ENCODE measurements around the gene DEDD. TPM values are rescaled to one million over a fixed set of nuclear protein-coding genes. Genes with fewer than 3 reads are reported as not detected.

Gene DEDD
- total and polyA plus RNA-seq, 2 donors (not counting 1 experiment from before 2014, with no cell fraction given), result 35.9 to 40.8 TPM

DNA sequence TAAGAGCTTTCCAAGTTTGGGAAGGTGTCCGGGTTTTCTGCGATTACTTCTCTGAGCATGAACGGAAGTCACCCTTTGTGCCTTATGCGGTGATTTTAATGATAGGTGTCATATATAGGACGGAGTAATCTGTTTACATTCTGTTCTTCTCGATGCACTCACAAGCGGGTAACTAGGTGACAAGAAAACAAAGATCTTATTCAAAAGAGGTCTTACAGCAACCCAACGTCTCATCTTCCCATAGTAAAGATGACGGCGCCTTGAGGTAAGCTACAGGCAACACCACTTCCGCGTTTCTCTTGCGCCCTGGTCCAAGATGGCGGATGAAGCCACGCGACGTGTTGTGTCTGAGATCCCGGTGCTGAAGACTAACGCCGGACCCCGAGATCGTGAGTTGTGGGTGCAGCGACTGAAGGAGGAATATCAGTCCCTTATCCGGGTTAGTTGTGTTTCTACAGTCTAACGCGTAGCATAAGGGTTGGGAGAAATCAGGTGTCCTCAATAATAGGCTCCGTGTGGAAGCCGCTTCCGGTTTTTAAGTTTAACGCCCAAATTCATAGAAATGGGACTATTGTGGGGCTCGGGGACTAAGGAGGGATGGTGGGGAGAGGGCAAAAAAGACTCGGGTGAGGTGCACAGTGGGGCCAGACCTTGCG lies 21.3 kb upstream of the DEDD start, which contains the start of gene UFC1:
UFC1 (plus strand) TSS at position 297 of the 656 bp plus-strand sequence; CDS start at position 317, 20 bp downstream.
- no peaks in the 10 kb centered on the region for H3K27me3 ChIP-seq (replicated peaks in 1 of 4; ENCODE audit: control extremely low read depth in 1 of 4, control insufficient read depth in 3 of 4, insufficient read depth in 4 of 4, low read length in 3 of 4)
- TF ChIP-seq, protein P1, sequence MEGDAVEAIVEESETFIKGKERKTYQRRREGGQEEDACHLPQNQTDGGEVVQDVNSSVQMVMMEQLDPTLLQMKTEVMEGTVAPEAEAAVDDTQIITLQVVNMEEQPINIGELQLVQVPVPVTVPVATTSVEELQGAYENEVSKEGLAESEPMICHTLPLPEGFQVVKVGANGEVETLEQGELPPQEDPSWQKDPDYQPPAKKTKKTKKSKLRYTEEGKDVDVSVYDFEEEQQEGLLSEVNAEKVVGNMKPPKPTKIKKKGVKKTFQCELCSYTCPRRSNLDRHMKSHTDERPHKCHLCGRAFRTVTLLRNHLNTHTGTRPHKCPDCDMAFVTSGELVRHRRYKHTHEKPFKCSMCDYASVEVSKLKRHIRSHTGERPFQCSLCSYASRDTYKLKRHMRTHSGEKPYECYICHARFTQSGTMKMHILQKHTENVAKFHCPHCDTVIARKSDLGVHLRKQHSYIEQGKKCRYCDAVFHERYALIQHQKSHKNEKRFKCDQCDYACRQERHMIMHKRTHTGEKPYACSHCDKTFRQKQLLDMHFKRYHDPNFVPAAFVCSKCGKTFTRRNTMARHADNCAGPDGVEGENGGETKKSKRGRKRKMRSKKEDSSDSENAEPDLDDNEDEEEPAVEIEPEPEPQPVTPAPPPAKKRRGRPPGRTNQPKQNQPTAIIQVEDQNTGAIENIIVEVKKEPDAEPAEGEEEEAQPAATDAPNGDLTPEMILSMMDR (IDR thresholded peaks at IDR 0.05), result no peak
- no peak for TF ChIP-seq EZH2 (IDR thresholded peaks at IDR 0.05; ENCODE audit: borderline replicate concordance, insufficient read depth, low read depth, low read length, poor library complexity, severe bottlenecking)
- under 1% methylated on average over 26 of the region's 33 CpGs for WGBS (ENCODE audit: insufficient coverage)
- ChIA-PET POLR2A (interaction anchor here (0.5 to 2.6 kb wide), 7 partner anchors 12 to 85 kb away, joined by 3 to 12 read pairs (median 5); partner anchors contain the start of genes ARHGAP30, DEDD and PPOX), CTCF (interaction anchor here (1.0 to 2.6 kb wide), 5 partner anchors 12 to 724 kb away, joined by 3 to 7 read pairs (median 5); no protein-coding TSS in a partner anchor)
- Mint-ChIP-seq H3K9me3 (ENCODE audit: insufficient read depth) (no peaks in the 10 kb centered on the region), H3K27me3 (no peaks in the 10 kb centered on the region), H3K27ac (peak within 1 kb of the TSS; percentile 99), H3K4me1 (peaks cover 25% of the 10 kb centered on the region), H3K4me3 (peak within 1 kb of the TSS; percentile 97)
- ATAC-seq (ENCODE audit: low read depth) (peak; percentile 97), DNase-seq (peak; percentile 94)
- H3K27ac ChIP-seq (ENCODE audit: low read length in 2 of 2), result peak within 1 kb of the TSS; percentile 95 to 98
- H3K36me3 ChIP-seq (replicated peaks in 1 of 2; ENCODE audit: control extremely low read depth in 1 of 2, control insufficient read depth in 1 of 2, extremely low read depth in 1 of 2, insufficient read depth in 2 of 2, low read length in 1 of 2), result peaks cover 0 to 16% of the 10 kb centered on the region in 2 experiments
- peak within 1 kb of the TSS; percentile 84 for H3K4me2 ChIP-seq (replicated peaks; ENCODE audit: low read depth, low read length, poor library complexity, severe bottlenecking)
- intact Hi-C loops (cut with micrococcal nuclease), result loop anchor here (1.0 to 10.0 kb wide), 9 partner anchors 13 to 809 kb away; partner anchors contain the start of genes ARHGAP30, COPA, DEDD and KLHDC9
- H3K4me1 ChIP-seq (ENCODE audit: control insufficient read depth in 2 of 2, insufficient read depth in 2 of 2, low read length in 2 of 2), result peaks cover 14 to 17% of the 10 kb centered on the region in 2 donors
- H2AFZ ChIP-seq (ENCODE audit: insufficient read depth, low read depth, low read length, poor library complexity, severe bottlenecking), result peak within 1 kb of the TSS; percentile 84
- H3K9me3 ChIP-seq (ENCODE audit: control extremely low read depth in 1 of 3, control insufficient read depth in 2 of 3, insufficient read depth in 1 of 3, low read length in 2 of 3), result no peaks in the 10 kb centered on the region
- H3K9ac ChIP-seq (ENCODE audit: low read length), result peak within 1 kb of the TSS; percentile 97
- H4K20me1 ChIP-seq (ENCODE audit: control insufficient read depth, insufficient read depth, low read length, poor library complexity, severe bottlenecking), result no peaks in the 10 kb centered on the region
- H3K79me2 ChIP-seq (ENCODE audit: control insufficient read depth, insufficient read depth, low read length), result peaks cover 17% of the 10 kb centered on the region
- peak within 1 kb of the TSS; percentile 88 to 100 (median 90) for H3K4me3 ChIP-seq (ENCODE audit: control extremely low read depth in 1 of 5, extremely low read depth in 1 of 5, insufficient read depth in 1 of 5, low read depth in 2 of 5, low read length in 4 of 5)
